ENCODE data around the gene LANCL2. TPM values are rescaled to one million over a fixed set of nuclear protein-coding genes. Genes with fewer than 3 reads are reported as not detected.

Gene LANCL2
- total and polyA plus RNA-seq, 2 of the 4 experiments (the other 2 are of a cell fraction): 11.7 to 17.9 TPM

- Histone ChIP-seq H2BK15ac (ENCODE audit: low read depth, low read length) (no peak overlapping the region), H3K56ac (ENCODE audit: extremely low read depth, insufficient read depth, low read length) (no peak overlapping the region), H3K4me3 (ENCODE audit: insufficient read depth, low read depth, low read length) (no peak overlapping the region), H3K36me3 (ENCODE audit: control insufficient read depth, insufficient read depth, low read length) (no peaks in the 10 kb centered on the region), H3K9ac (ENCODE audit: low read depth, low read length) (no peak overlapping the region), H2AK9ac (replicated peaks; ENCODE audit: low read depth, low read length, poor library complexity) (no peak overlapping the region), H3K4me2 (ENCODE audit: low read depth, low read length) (no peak overlapping the region), H4K20me1 (ENCODE audit: insufficient read depth, low read length) (no peaks in the 10 kb centered on the region), H2BK120ac (ENCODE audit: low read depth, low read length) (no peak overlapping the region), H3K27me3 (ENCODE audit: control insufficient read depth, insufficient read depth, low read length) (peaks cover 12% of the 10 kb centered on the region), H4K8ac (ENCODE audit: low read depth in 2 of 2, low read length in 2 of 2) (no peak overlapping the region), H4K5ac (ENCODE audit: low read depth, low read length) (no peak overlapping the region), H2BK20ac (ENCODE audit: low read depth, low read length) (no peak overlapping the region), H3K27ac (ENCODE audit: insufficient read depth, low read length) (no peak overlapping the region), H3K14ac (replicated peaks; ENCODE audit: low read depth, low read length) (no peak overlapping the region), H3K18ac (ENCODE audit: low read depth, low read length) (no peak overlapping the region), H3K23ac (ENCODE audit: low read depth, low read length) (no peak overlapping the region), H2AFZ (replicated peaks; ENCODE audit: low read length, poor library complexity) (peak overlapping the region; percentile 27), H3K4ac (ENCODE audit: low read depth, low read length) (no peak overlapping the region), H3K79me1 (ENCODE audit: low read depth in 1 of 2, low read length in 2 of 2) (peaks cover 0 to 5% of the 10 kb centered on the region in 2 experiments; a peak in 1 of 4 replicates), H2AK5ac (ENCODE audit: low read depth, low read length) (no peak overlapping the region), H3K9me1 (ENCODE audit: insufficient read depth, low read length) (no peaks in the 10 kb centered on the region), H3K4me1 (ENCODE audit: control insufficient read depth, insufficient read depth, low read length) (peaks cover 2% of the 10 kb centered on the region; the same call in 1 of the 2 replicates), H3K9me3 (ENCODE audit: control insufficient read depth, insufficient read depth, low read length) (no peaks in the 10 kb centered on the region), H4K91ac (ENCODE audit: insufficient read depth, low read depth, low read length) (no peak overlapping the region), H2BK5ac (ENCODE audit: low read depth, low read length, poor library complexity, severe bottlenecking) (no peak overlapping the region)
- ATAC-seq (ENCODE audit: low read depth) (no peak), DNase-seq (no peak)
- in situ Hi-C loops (cut with MboI; ENCODE audit: low sequenced_read_pairs): no loop called here
- no TSS peak for BruUV-seq (replicated peaks)
- TF ChIP-seq POLR2A (IDR thresholded peaks at IDR 0.05; ENCODE audit: low read depth, low read length) (no peak), NFE2L2 (IDR thresholded peaks at IDR 0.05; ENCODE audit: low read depth, low read length) (no peak), SMC3 (IDR thresholded peaks at IDR 0.05; ENCODE audit: low read depth, low read length) (no peak), RFX5 (IDR thresholded peaks at IDR 0.05; ENCODE audit: low read depth, low read length) (no peak), ELK1 (IDR thresholded peaks at IDR 0.05; ENCODE audit: borderline replicate concordance, low read depth, low read length) (no peak), BHLHE40 (IDR thresholded peaks at IDR 0.05; ENCODE audit: low read depth, low read length) (no peak), CHD1 (IDR thresholded peaks at IDR 0.05; ENCODE audit: low read depth, low read length) (no peak), MAFK (IDR thresholded peaks at IDR 0.05; ENCODE audit: low read depth, low read length) (no peak)
- TF ChIP-seq, protein P1, sequence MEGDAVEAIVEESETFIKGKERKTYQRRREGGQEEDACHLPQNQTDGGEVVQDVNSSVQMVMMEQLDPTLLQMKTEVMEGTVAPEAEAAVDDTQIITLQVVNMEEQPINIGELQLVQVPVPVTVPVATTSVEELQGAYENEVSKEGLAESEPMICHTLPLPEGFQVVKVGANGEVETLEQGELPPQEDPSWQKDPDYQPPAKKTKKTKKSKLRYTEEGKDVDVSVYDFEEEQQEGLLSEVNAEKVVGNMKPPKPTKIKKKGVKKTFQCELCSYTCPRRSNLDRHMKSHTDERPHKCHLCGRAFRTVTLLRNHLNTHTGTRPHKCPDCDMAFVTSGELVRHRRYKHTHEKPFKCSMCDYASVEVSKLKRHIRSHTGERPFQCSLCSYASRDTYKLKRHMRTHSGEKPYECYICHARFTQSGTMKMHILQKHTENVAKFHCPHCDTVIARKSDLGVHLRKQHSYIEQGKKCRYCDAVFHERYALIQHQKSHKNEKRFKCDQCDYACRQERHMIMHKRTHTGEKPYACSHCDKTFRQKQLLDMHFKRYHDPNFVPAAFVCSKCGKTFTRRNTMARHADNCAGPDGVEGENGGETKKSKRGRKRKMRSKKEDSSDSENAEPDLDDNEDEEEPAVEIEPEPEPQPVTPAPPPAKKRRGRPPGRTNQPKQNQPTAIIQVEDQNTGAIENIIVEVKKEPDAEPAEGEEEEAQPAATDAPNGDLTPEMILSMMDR (conservative IDR thresholded peaks at IDR 0.05; ENCODE audit: low read depth, low read length): no peak
- intact Hi-C loops (cut with micrococcal nuclease): no loop called here
- CTCF ChIA-PET: no interaction called here
- POLR2A ChIA-PET (ENCODE audit: unreplicated experiment): no interaction called here
- dilution Hi-C loops (cut with HindIII; ENCODE audit: low sequenced_read_pairs, unreplicated experiment): no loop called here
- no CpG with 5 or more reads among the region's 2 CpGs for WGBS, 2 experiments (ENCODE audit: extremely low coverage in 2 of 2, insufficient read length in 1 of 2)
Measured at GRCh38 chr7:55360486-55360885, 4.7 kb upstream of the LANCL2 start.

All from IMR-90 (cell line).